Loucy (cell line): ENCODE data around the gene ATP7B.

Experiments
- H2AFZ ChIP-seq: fragments of 200-600 bp; sonication (generic); 2 replicates; pipeline ENCODE4 v1.6.0; 2016; ENCODE audit warnings: antibody characterized with exemption, mild to moderate bottlenecking, low read length, moderate library complexity
- H3F3A ChIP-seq: fragments of 200-600 bp; 2 replicates; pipeline ENCODE4 v1.6.0; 2016; ENCODE audit warnings: antibody characterized with exemption, low read depth, mild to moderate bottlenecking
- H3K27me3 ChIP-seq: fragments of 200-600 bp; sonication (generic); 2 replicates; pipeline ENCODE4 v1.6.1; 2014; ENCODE audit warnings: low read length, mild to moderate bottlenecking; ENCODE audit not compliant: insufficient read depth, poor library complexity, severe bottlenecking
- H3K36me3 ChIP-seq: fragments of 200-600 bp; sonication (generic); 2 replicates; pipeline ENCODE4 v1.6.1; 2016; ENCODE audit warnings: low read length; ENCODE audit not compliant: insufficient read depth
- H3K4me1 ChIP-seq: fragments of 200-600 bp; sonication (generic); 2 replicates; pipeline ENCODE4 v1.5.1; 2014; ENCODE audit warnings: low read length, mild to moderate bottlenecking; ENCODE audit not compliant: insufficient read depth, poor library complexity, severe bottlenecking
- H3K4me2 ChIP-seq: fragments of 200-600 bp; sonication (generic); 2 replicates; pipeline ENCODE4 v1.6.0; 2014; ENCODE audit warnings: antibody characterized with exemption, low read length, low read depth, mild to moderate bottlenecking; ENCODE audit not compliant: poor library complexity, severe bottlenecking
- H3K4me3 ChIP-seq: fragments of 200-600 bp; sonication (generic); 2 replicates; pipeline ENCODE4 v1.5.1; 2014; ENCODE audit warnings: low read length, mild to moderate bottlenecking, mixed read lengths; ENCODE audit not compliant: poor library complexity, severe bottlenecking
- H3K79me2 ChIP-seq: fragments of 200-600 bp; sonication (generic); 2 replicates; pipeline ENCODE4 v1.6.1; 2014; ENCODE audit warnings: low read length; ENCODE audit not compliant: insufficient read depth
- H3K9ac ChIP-seq: fragments of 200-600 bp; sonication (generic); 2 replicates; pipeline ENCODE4 v1.6.0; 2014; ENCODE audit warnings: mild to moderate bottlenecking, low read depth, low read length, moderate library complexity; ENCODE audit not compliant: poor library complexity, severe bottlenecking
- H3K9me2 ChIP-seq: fragments of 200-600 bp; sonication (generic); replicated peaks from 2 replicates; pipeline ENCODE4 v1.6.1; 2016; ENCODE audit warnings: low read depth, low read length, mixed read lengths
- H3K9me3 ChIP-seq: fragments of 200-600 bp; sonication (generic); 2 replicates; pipeline ENCODE4 v1.6.1; 2014; ENCODE audit warnings: mild to moderate bottlenecking, antibody characterized with exemption, low read length, low read depth; ENCODE audit not compliant: insufficient read depth
- H4K20me1 ChIP-seq: fragments of 200-600 bp; sonication (generic); 2 replicates; pipeline ENCODE4 v1.6.0; 2014; ENCODE audit warnings: antibody characterized with exemption, low read length, mild to moderate bottlenecking; ENCODE audit not compliant: insufficient read depth, poor library complexity, severe bottlenecking
- CTCF ChIP-seq: fragments of 200-600 bp; sonication (generic); conservative IDR thresholded peaks from 2 replicates; pipeline ENCODE4 v1.5.1; 2014; ENCODE audit warnings: mild to moderate bottlenecking, antibody characterized with exemption, low read length
- EZH2phosphoT487 ChIP-seq: fragments of 200-600 bp; IDR thresholded peaks from 2 replicates; pipeline ENCODE4 v1.6.1; 2018; ENCODE audit warnings: antibody characterized with exemption, mild to moderate bottlenecking, moderate library complexity, borderline replicate concordance

ATP7B gene

DNA sequence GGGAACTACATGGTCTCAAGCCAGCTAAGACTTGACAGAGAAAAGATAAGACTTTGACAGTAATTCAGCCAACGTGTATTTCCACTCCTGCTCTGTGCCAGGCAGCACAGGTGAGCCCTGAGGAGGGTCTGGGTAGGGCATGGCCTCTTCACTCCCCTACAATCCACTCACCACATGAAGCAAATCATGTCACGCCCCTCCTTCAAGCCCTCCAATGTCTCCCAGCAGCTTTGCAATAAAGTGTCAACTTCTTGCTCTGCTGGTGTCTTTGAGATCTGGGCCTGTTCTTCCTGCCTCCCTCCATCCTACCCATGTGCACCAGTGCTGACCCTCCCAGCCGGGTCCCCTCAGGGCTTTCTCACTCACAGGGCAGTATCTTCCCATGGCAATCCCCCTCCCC lies 91.0 kb downstream of the ATP7B start:
- Histone ChIP-seq H3K9ac (no peak overlapping the region), H3K4me3 (no peak overlapping the region), H4K20me1 (no peaks in the 10 kb centered on the region), H3K9me2 (no peaks in the 10 kb centered on the region), H2AFZ (no peak overlapping the region), H3F3A (no peaks in the 10 kb centered on the region), H3K79me2 (no peaks in the 10 kb centered on the region), H3K36me3 (no peaks in the 10 kb centered on the region), H3K4me1 (no peaks in the 10 kb centered on the region), H3K27me3 (no peaks in the 10 kb centered on the region), H3K9me3 (no peaks in the 10 kb centered on the region), H3K4me2 (no peak overlapping the region)
- TF ChIP-seq EZH2phosphoT487 (no peak), CTCF (no peak)

DNA sequence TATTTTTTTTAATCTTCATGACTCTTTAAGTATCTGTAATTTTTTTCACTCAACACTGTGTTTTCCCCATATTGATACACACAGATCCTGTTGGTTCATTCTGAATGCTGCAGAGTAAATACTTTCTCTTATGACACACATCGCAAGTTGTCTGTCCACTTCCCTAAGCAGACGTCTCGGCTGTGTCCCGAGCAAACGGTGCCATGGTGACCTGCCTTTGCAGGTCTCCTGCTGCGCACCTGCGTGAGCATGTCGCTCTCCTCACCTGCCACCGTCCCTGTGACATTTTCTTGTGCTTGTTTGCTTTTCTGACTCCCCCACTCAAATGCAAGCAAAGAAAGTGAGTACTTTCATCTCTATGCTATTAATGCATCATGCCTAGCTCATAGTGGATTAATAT lies 91.7 kb downstream of the ATP7B start:
- H4K20me1 ChIP-seq = no peaks in the 10 kb centered on the region
- H3K4me3 ChIP-seq = no peak overlapping the region
- H3K9me2 ChIP-seq = no peaks in the 10 kb centered on the region
- H3K36me3 ChIP-seq = no peaks in the 10 kb centered on the region
- H3F3A ChIP-seq = no peaks in the 10 kb centered on the region
- H3K9me3 ChIP-seq = no peaks in the 10 kb centered on the region
- no peak overlapping the region for H3K4me2 ChIP-seq
- H3K79me2 ChIP-seq = no peaks in the 10 kb centered on the region
- no peak for TF ChIP-seq EZH2phosphoT487
- no peak for TF ChIP-seq CTCF
- no peaks in the 10 kb centered on the region for H3K4me1 ChIP-seq
- H3K9ac ChIP-seq = no peak overlapping the region
- no peak overlapping the region for H2AFZ ChIP-seq
- H3K27me3 ChIP-seq = no peaks in the 10 kb centered on the region

DNA sequence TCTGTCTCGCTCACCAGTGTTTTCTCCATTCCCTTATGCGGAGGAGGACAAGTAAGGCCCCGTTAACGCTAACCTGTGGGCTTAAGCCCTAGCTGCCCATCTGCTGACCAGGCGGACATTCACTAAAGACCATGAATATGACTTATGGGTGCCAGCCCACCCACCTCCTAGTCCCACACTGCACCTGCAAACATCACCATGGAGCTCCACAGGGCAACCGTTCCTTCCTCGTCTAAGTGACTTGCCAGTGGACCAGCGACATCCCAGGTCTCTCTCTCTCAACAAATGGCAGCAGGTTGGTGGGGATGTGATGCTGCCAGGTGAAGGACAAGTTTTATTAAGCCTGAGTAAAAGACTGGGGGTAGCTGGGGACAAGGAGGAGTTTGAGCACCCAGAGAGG lies 94.3 kb downstream of the ATP7B start:
- no peaks in the 10 kb centered on the region for H3K27me3 ChIP-seq
- H3K9me3 ChIP-seq = no peaks in the 10 kb centered on the region
- H3K4me2 ChIP-seq = no peak overlapping the region
- H3F3A ChIP-seq = no peaks in the 10 kb centered on the region
- H3K9me2 ChIP-seq = no peaks in the 10 kb centered on the region
- H2AFZ ChIP-seq = no peak overlapping the region
- no peak overlapping the region for H3K9ac ChIP-seq
- peaks cover 19% of the 10 kb centered on the region for H3K4me1 ChIP-seq
- no peaks in the 10 kb centered on the region for H3K79me2 ChIP-seq
- no peaks in the 10 kb centered on the region for H4K20me1 ChIP-seq
- H3K4me3 ChIP-seq = no peak overlapping the region
- H3K36me3 ChIP-seq = no peaks in the 10 kb centered on the region
- TF ChIP-seq CTCF = no peak
- TF ChIP-seq EZH2phosphoT487 = no peak
